Hepatocyte (in vitro differentiated cells): Measurements from ENCODE around the gene MMP12. TPM values are rescaled to one million over a fixed set of nuclear protein-coding genes. Genes with fewer than 3 reads are reported as not detected.

Experiments used
- DNase-seq: peaks from one replicate; pipeline ENCODE4 v3.0.0-alpha.2; 2016; ENCODE audit warnings: low spot score
- H2AFZ ChIP-seq: fragments of 200-600 bp; sonication (generic); 2 replicates; pipeline ENCODE4 v1.6.0; 2016; ENCODE audit warnings: antibody characterized with exemption, mild to moderate bottlenecking
- H3K27ac ChIP-seq: fragments of 200-600 bp; sonication (generic); 2 replicates; pipeline ENCODE4 v1.5.1; 2016; ENCODE audit warnings: mild to moderate bottlenecking
- H3K27me3 ChIP-seq: fragments of 200-600 bp; sonication (generic); 2 replicates; pipeline ENCODE4 v1.6.1; 2016
- H3K36me3 ChIP-seq: fragments of 200-600 bp; sonication (generic); replicated peaks from 2 replicates; pipeline ENCODE4 v1.5.1; 2016; ENCODE audit warnings: low read depth; ENCODE audit not compliant: insufficient read depth
- H3K4me1 ChIP-seq: fragments of 200-600 bp; sonication (generic); 2 replicates; pipeline ENCODE4 v1.5.1; 2016; ENCODE audit warnings: mild to moderate bottlenecking, moderate library complexity; ENCODE audit not compliant: insufficient read depth
- H3K4me2 ChIP-seq: fragments of 200-600 bp; sonication (generic); 2 replicates; pipeline ENCODE4 v1.6.0; 2016
- H3K4me3 ChIP-seq: fragments of 200-600 bp; sonication (generic); 2 replicates; pipeline ENCODE4 v1.5.1; 2016; ENCODE audit warnings: mild to moderate bottlenecking
- H3K79me2 ChIP-seq: fragments of 200-600 bp; sonication (generic); 2 replicates; pipeline ENCODE4 v1.6.0; 2017; ENCODE audit warnings: mild to moderate bottlenecking
- H3K9me2 ChIP-seq: fragments of 200-600 bp; sonication (generic); replicated peaks from 2 replicates; pipeline ENCODE4 v1.6.0; 2017; ENCODE audit warnings: mild to moderate bottlenecking; ENCODE audit not compliant: insufficient read depth
- H3K9me3 ChIP-seq: fragments of 200-600 bp; sonication (generic); 2 replicates; pipeline ENCODE4 v1.5.1; 2016; ENCODE audit warnings: low read depth, mild to moderate bottlenecking
- H4K20me1 ChIP-seq: fragments of 200-600 bp; sonication (generic); 2 replicates; pipeline ENCODE4 v1.6.0; 2016; ENCODE audit warnings: mild to moderate bottlenecking; ENCODE audit not compliant: insufficient read depth, poor library complexity, severe bottlenecking
- EZH2 ChIP-seq: fragments of 200-600 bp; sonication (generic); IDR thresholded peaks from 2 replicates; pipeline ENCODE4 v1.6.1; 2016; ENCODE audit warnings: antibody characterized with exemption, mild to moderate bottlenecking, borderline replicate concordance
- EZH2phosphoT487 ChIP-seq: fragments of 200-600 bp; sonication (generic); IDR thresholded peaks from one replicate; pipeline ENCODE4 v1.6.1; 2018; ENCODE audit warnings: antibody characterized with exemption, mild to moderate bottlenecking, low read depth, moderate library complexity; ENCODE audit not compliant: unreplicated experiment, severe bottlenecking
- WGBS: methylation state at CpG from one replicate; pipeline ENCODE4 v1.1.6; 2016; ENCODE audit warnings: low lambda C conversion rate; ENCODE audit errors: missing lambda C conversion rate; 5-methylcytosine and 5-hydroxymethylcytosine counted together
- polyA plus RNA-seq: library from polyadenylated mRNA; unstranded; fragments of >200 nt; fragmentation: Nextera tagmentation; extraction: Ambion mirVana; gene quantifications from 2 replicates; pipeline ENCODE4 v1.2.1, GENCODE V29; 2016
- total RNA-seq: library from RNA; depleted of rRNA; stranded (reverse); fragments of >200 nt; gene quantifications from 2 replicates; pipeline ENCODE4 v1.2.3, GENCODE V29; 2014
- TF ChIP-seq, protein P1 (sequence below): fragments of 200-600 bp; sonication (generic); IDR thresholded peaks from 2 replicates; pipeline ENCODE4 v1.5.1; 2016; ENCODE audit warnings: antibody characterized with exemption, mild to moderate bottlenecking; ENCODE audit not compliant: poor library complexity

Gene MMP12
- total and polyA plus RNA-seq, 2 experiments from 2014 or later: 0.57 to 0.60 TPM

DNA sequence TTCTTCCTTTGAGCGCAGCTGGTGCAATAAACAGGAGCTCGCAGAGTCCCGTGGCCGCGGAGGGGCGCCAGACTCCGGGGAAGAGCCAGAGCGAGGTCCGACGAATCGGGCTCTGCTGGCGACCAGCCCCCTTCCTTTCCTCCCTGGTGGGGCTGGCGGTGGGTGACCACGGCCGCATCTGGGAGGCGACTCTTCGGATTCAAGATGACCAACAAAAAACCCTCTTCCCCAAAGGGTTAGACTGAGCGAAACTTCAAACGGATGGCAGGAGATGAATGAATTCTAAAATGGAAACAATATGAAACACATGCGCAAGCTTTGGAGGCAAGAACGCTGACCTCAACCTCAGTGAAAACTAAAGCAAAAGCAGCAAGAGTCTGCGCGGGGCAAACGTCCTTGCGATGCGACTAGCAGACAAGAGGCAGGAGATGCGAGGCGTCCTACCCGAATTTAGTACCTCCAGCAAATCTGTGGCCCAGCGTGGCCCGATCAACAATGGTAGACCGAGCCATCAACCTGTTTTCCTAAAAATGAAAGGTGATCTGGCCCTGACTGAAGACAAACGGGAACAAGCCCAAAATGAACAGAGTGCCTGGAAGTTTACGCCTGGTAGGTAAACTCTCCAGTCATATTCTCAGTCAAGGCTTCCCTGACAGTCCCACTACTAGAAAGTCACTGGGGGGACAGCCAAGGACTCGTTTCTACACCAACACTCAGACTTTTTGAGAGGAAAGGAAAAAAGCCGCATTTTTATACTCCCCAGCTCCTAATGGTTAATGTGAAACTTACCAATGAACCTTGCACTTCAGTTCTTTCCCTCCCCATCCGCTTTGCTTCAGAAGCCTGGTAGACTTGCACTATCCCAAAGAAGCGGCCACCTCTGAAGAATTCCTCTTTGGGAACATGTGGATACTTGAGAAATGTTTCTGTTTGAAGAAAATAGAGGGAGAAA is 43.0 kb downstream of the MMP12 start:
- Histone ChIP-seq H3K4me2 (peak overlapping the region; percentile 59), H3K9me3 (no peaks in the 10 kb centered on the region), H3K4me1 (peaks cover 10% of the 10 kb centered on the region), H4K20me1 (no peaks in the 10 kb centered on the region), H2AFZ (peak overlapping the region; percentile 17), H3K27ac (no peak overlapping the region), H3K27me3 (no peaks in the 10 kb centered on the region), H3K36me3 (no peaks in the 10 kb centered on the region), H3K4me3 (no peak overlapping the region), H3K9me2 (no peaks in the 10 kb centered on the region), H3K79me2 (no peaks in the 10 kb centered on the region)
- DNase-seq: peak; percentile 44
- WGBS: 62% methylated on average over 38 of the region's 38 CpGs
- TF ChIP-seq, protein P1, sequence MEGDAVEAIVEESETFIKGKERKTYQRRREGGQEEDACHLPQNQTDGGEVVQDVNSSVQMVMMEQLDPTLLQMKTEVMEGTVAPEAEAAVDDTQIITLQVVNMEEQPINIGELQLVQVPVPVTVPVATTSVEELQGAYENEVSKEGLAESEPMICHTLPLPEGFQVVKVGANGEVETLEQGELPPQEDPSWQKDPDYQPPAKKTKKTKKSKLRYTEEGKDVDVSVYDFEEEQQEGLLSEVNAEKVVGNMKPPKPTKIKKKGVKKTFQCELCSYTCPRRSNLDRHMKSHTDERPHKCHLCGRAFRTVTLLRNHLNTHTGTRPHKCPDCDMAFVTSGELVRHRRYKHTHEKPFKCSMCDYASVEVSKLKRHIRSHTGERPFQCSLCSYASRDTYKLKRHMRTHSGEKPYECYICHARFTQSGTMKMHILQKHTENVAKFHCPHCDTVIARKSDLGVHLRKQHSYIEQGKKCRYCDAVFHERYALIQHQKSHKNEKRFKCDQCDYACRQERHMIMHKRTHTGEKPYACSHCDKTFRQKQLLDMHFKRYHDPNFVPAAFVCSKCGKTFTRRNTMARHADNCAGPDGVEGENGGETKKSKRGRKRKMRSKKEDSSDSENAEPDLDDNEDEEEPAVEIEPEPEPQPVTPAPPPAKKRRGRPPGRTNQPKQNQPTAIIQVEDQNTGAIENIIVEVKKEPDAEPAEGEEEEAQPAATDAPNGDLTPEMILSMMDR: peak; percentile 44
- TF ChIP-seq EZH2: no peak
- no peak for TF ChIP-seq EZH2phosphoT487

DNA sequence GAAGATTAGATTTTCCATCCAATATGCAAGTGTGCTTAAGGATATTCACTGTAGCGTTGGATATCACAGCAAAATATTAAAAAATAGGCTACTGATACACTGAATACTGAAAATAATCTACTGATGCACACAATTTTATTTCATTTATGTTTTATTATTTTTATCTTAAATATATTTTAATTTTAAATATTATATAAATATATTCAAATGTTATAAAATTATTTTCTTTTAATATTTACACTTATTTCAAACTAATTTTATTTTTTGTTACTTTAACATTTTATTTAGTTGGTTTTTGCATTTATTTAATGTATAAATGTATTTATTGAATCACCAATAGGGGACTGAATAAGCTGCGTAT is 43.7 kb downstream of the MMP12 start:
- DNase-seq: no peak
- TF ChIP-seq EZH2: no peak
- no peak for TF ChIP-seq EZH2phosphoT487
- TF ChIP-seq, protein P1: no peak
- Histone ChIP-seq H4K20me1 (no peaks in the 10 kb centered on the region), H3K27ac (no peak overlapping the region), H3K36me3 (no peaks in the 10 kb centered on the region), H3K79me2 (no peaks in the 10 kb centered on the region), H3K9me3 (no peaks in the 10 kb centered on the region), H3K27me3 (no peaks in the 10 kb centered on the region), H3K9me2 (no peaks in the 10 kb centered on the region), H2AFZ (no peak overlapping the region), H3K4me2 (no peak overlapping the region), H3K4me1 (peaks cover 7% of the 10 kb centered on the region), H3K4me3 (no peak overlapping the region)
- 88% methylated on average over 2 of the region's 2 CpGs for WGBS

GRCh38 chr11:102830001-102830727 is 44.6 kb downstream of the MMP12 start:
- H2AFZ ChIP-seq: no peak overlapping the region
- 83% methylated on average over 5 of the region's 5 CpGs for WGBS
- no peak for TF ChIP-seq EZH2
- H3K4me1 ChIP-seq: no peaks in the 10 kb centered on the region
- H4K20me1 ChIP-seq: no peaks in the 10 kb centered on the region
- no peaks in the 10 kb centered on the region for H3K9me2 ChIP-seq
- no peak overlapping the region for H3K4me3 ChIP-seq
- DNase-seq: no peak
- H3K79me2 ChIP-seq: no peaks in the 10 kb centered on the region
- H3K36me3 ChIP-seq: no peaks in the 10 kb centered on the region
- H3K27ac ChIP-seq: no peak overlapping the region
- H3K9me3 ChIP-seq: no peaks in the 10 kb centered on the region
- no peaks in the 10 kb centered on the region for H3K27me3 ChIP-seq
- H3K4me2 ChIP-seq: no peak overlapping the region
